ENCODE measurements around the gene PRR36.

PRR36 gene

DNA sequence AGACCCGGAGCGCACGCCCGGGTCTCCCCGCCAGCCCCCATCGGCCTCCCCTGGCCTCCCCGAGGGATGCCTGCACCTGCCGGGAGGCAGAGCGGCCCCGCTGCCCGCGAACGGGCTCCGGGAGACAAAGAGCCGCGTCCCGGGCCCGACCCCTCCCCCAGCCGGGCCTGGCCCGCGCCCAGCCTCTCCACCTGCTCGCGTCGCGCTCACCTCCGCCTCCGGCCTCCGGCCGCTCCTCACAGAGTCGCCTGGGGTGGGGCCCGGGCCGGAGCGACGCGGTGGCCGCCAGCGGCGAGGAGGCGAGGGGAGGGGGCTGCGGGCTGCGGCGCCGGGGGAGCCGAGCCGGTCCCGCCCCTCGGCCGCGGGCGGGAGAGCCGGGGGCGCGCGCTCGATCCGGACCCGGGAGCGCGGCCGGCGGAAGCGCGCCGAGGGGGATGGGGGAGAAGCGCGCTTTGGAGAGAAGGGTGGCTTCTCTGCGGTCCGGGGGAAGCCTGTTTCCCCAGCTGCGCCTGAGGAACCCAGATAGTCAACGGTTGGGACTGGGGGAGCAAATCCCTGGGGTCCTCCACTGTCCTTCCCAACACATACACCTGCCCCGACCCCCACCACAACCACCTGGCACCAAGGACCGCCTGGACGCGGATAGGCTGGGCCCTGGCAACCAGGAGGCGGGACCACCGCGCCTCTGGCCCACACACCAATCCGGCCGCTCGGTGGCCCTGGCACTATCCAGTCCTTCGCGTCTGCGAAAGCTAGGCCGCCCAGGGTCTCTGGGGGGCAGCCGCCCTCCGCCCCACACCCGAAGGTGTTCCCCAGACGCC lies at the start of gene PRR36:
Gene PRR36 (minus strand): TSS at position 315 of the 821 bp plus-strand sequence. CDS start 701 bp downstream, outside the sequence.
- TF ChIP-seq, protein P1, sequence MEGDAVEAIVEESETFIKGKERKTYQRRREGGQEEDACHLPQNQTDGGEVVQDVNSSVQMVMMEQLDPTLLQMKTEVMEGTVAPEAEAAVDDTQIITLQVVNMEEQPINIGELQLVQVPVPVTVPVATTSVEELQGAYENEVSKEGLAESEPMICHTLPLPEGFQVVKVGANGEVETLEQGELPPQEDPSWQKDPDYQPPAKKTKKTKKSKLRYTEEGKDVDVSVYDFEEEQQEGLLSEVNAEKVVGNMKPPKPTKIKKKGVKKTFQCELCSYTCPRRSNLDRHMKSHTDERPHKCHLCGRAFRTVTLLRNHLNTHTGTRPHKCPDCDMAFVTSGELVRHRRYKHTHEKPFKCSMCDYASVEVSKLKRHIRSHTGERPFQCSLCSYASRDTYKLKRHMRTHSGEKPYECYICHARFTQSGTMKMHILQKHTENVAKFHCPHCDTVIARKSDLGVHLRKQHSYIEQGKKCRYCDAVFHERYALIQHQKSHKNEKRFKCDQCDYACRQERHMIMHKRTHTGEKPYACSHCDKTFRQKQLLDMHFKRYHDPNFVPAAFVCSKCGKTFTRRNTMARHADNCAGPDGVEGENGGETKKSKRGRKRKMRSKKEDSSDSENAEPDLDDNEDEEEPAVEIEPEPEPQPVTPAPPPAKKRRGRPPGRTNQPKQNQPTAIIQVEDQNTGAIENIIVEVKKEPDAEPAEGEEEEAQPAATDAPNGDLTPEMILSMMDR (conservative IDR thresholded peaks at IDR 0.05; ENCODE audit: low read depth, low read length): no peak
- peak within 1 kb of the TSS; percentile 31 for H3K4me3 ChIP-seq (ENCODE audit: low read depth, low read length)
- peak; percentile 29 for DNase-seq (ENCODE audit: low read depth)

DNA sequence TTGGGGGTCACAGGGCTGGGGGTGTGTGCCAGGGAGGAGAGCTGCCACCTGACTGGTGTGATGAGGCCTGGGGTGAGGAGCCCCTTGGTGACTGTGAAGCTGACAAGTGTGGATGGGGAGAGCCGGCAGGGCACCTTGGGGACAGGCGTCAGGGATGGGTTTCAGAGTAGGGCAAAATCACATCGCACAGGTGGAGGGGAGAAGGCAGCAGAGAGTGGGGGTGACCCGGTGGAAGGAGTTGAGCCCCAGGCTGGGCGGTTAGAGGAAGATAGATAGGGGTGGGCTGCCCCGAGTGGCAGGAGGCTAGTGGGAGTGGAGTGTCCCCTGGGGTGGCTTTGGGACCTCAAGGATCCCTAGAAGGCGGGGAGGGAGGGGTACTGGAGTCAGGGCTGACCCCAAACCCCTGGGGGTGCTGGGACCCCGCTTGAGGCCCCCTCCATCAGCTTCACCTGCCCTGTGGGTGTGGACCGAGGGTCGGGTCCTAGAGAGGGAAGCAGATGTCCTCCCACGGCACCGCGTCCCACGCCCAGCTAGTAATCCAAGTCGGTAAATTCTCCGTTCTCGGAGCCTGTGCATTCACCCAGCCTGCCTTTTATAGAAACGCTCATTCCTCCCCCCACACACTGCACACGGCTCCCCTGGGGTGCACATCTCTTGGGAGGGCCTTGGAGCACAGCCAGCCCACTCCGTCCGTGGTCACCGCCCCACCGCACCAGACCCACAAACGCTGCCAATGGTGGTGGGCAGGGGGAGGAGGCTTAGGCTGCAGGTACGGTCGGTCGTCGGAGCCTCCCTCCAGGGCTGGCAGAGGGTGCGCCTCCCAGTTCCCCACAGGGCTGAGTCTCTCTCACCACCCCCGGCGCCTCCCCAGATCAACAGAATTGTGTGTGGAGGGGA lies 49.4 kb upstream of the PRR36 start:
- H3K4me3 ChIP-seq (ENCODE audit: low read depth, low read length): no peak overlapping the region
- no peak for DNase-seq (ENCODE audit: low read depth)
- TF ChIP-seq, protein P1 (conservative IDR thresholded peaks at IDR 0.05; ENCODE audit: low read depth, low read length): no peak

DNA sequence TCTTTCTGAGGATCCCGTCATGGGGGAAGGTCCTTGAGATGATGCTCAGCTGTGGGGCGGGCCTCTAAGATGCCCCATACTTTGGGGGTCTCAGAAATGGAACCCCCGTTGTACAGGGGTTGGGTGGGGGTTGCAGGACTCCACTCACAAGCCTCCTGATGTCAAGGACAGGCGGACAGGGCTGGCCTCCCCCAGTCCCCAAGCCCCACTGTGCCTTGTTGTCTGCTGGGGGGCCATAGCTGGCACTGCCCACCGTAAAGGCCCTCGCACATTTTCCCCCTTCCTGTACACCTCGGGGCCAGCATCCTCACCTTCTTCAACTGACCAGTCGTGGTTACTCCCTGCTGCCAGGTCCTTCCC lies 48.6 kb upstream of the PRR36 start:
- TF ChIP-seq, protein P1 (conservative IDR thresholded peaks at IDR 0.05; ENCODE audit: low read depth, low read length): no peak
- DNase-seq (ENCODE audit: low read depth): no peak
- H3K4me3 ChIP-seq (ENCODE audit: low read depth, low read length): no peak overlapping the region

DNA sequence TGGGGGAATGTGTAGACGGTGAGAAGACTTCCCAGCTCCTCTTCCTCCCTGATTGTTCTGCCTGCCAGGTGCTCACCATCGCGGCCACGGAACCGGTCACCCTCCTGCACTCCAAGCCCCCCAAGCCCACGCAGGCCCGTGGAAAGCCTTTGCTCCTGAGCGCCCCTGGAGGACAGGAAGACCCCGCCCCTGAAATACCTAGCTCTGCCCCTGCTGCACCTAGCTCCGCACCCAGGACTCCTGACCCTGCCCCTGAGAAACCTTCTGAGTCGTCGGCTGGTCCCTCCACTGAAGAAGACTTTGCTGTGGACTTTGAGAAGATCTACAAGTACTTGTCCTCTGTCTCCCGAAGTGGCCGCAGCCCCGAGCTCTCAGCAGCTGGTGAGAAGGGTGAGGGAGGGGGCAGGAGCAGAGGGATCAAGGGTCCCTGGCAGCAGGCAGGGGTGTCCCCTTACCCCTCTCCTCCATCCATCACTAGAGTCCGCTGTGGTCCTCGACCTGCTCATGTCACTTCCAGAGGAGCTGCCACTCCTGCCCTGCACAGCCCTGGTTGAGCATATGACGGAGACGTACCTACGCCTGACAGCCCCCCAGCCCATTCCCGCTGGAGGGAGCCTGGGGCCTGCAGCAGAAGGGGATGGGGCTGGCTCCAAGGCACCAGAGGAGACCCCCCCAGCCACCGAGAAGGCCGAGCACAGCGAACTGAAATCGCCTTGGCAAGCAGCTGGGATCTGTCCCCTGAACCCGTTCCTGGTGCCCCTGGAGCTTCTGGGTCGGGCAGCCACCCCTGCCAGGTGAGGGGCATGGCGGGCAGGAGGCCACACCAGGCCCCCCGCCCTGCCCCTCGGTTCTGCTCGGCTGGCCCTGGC lies 48.0 kb upstream of the PRR36 start:
- DNase-seq (ENCODE audit: low read depth): no peak
- TF ChIP-seq, protein P1 (conservative IDR thresholded peaks at IDR 0.05; ENCODE audit: low read depth, low read length): no peak
- no peak overlapping the region for H3K4me3 ChIP-seq (ENCODE audit: low read depth, low read length)

DNA sequence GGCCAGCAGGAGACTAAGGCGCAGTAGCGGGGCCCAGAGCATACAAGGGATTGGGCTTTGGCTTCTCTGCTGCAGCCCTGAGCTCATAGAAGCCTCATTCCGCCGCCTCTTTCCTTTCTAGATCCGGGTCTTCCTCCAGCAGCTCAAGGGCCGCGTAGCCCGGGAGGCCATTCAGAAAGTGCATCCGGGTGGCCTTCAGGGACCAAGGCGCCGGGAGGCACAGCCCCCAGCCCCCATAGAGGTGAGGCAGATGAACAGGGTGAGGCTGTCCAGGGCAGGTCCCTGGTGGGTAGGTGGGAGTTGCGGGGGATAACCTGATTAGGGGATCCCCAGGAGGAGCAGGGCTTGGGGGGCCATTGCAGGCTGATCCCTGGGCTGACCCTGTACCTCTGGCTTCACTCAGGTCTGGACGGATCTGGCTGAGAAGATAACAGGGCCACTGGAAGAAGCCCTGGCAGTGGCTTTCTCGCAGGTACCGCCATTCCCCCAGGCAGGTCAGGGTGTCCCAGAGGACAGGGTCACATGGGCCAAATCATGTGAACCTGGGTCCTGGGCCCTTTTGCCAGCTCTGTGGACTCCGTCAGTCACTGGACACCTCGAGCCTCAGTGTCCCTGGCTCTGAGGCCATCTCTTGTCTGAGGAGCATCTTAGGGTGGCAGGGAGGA lies 47.2 kb upstream of the PRR36 start:
- H3K4me3 ChIP-seq (ENCODE audit: low read depth, low read length): peak overlapping the region; percentile 58
- no peak for DNase-seq (ENCODE audit: low read depth)
- TF ChIP-seq, protein P1 (conservative IDR thresholded peaks at IDR 0.05; ENCODE audit: low read depth, low read length): no peak

Measured in choroid plexus epithelial cell (primary cell).